Transverse colon (tissue), 4 donors: ENCODE data around the gene NBAS.

Source experiments
- CTCF ChIP-seq, 5 experiments: fragments of 200-600 bp in 3 of 5; fragments of 450-650 bp in 2 of 5; sonication (generic) in 3 of 5; IDR thresholded peaks; 1 replicate in 2 of 5; 2 replicates in 3 of 5; pipeline ENCODE4 v1.5.1; 2016 to 2017; ENCODE audit warnings: antibody characterized with exemption in 5 of 5, inconsistent platforms in 3 of 5, mild to moderate bottlenecking in 2 of 5, moderate library complexity in 1 of 5
- POLR2A ChIP-seq: fragments of 450-650 bp; IDR thresholded peaks from one replicate; pipeline ENCODE4 v1.6.1; 2016; ENCODE audit warnings: antibody characterized with exemption, mild to moderate bottlenecking, moderate library complexity
- POLR2AphosphoS5 ChIP-seq, 3 donors: sonication (generic); formaldehyde crosslinking; IDR thresholded peaks; one replicate each; pipeline ENCODE4 v1.6.1; 2016; ENCODE audit warnings: antibody characterized with exemption in 3 of 3

GRCh38 chr2:15253247-15253646 is 307.9 kb downstream of the NBAS start:
- TF ChIP-seq CTCF (IDR thresholded peaks at IDR 0.05) (no peak), POLR2A (no peak), POLR2AphosphoS5 (IDR thresholded peaks at IDR 0.05) (no peak)
